ENCODE data around the gene FTO.

DNA sequence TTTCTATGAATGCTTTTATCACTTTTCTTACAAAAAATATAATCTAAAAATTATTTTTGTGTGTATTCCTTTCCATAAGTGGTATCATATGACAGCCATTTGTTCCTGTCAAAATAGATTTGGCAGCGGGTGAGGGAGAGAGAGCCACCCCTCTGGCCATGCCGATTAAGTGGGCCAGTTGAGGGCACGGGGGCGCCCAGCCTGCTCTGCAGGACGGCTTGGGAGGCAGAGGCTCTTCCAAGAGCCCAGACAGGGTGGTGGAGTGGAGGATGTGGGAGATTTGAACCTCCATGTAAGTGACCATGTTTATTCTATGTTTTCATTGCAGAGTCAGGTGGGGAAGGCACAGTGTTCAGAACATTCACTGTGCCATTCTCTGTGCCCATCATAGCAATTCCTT lies 493.8 kb downstream of the FTO start:
- TF ChIP-seq, protein P1, sequence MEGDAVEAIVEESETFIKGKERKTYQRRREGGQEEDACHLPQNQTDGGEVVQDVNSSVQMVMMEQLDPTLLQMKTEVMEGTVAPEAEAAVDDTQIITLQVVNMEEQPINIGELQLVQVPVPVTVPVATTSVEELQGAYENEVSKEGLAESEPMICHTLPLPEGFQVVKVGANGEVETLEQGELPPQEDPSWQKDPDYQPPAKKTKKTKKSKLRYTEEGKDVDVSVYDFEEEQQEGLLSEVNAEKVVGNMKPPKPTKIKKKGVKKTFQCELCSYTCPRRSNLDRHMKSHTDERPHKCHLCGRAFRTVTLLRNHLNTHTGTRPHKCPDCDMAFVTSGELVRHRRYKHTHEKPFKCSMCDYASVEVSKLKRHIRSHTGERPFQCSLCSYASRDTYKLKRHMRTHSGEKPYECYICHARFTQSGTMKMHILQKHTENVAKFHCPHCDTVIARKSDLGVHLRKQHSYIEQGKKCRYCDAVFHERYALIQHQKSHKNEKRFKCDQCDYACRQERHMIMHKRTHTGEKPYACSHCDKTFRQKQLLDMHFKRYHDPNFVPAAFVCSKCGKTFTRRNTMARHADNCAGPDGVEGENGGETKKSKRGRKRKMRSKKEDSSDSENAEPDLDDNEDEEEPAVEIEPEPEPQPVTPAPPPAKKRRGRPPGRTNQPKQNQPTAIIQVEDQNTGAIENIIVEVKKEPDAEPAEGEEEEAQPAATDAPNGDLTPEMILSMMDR (IDR thresholded peaks at IDR 0.05): no peak
- no peak for TF ChIP-seq ZFX (IDR thresholded peaks at IDR 0.05; ENCODE audit: borderline replicate concordance)
